ENCODE measurements around the gene C14orf180.

Gene C14orf180

DNA sequence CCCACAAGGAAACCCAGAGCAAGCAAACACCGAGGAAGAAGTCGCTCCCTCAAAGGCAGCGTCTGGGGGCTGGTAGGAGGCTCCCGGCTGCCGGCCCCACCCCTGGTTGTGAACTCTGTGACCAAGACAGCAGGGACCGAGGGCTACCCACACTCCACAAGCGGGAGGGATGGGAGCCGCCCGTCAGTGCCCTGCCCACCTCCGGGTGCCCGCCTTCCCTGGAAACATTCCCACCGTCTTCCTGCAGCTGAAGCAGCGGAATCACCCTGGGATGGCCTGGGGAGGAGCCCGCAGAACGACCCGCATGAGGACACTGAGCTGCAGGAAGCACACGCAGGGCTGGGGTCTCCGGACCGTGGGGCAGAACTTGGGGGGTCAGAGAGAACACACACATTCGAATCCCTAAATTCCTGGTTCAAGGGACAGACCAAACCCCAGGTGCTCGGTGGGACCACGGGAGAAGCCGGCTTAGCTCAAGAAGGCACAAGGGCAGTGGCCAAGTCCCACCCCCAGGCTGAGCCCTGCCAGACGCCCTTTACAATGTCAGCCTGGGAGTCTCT lies 33.5 kb upstream of the C14orf180 start:
- CTCF ChIA-PET, result interaction anchor here (1.5 kb wide), 1 partner anchor 18 kb away, joined by 6 read pairs; no protein-coding TSS in a partner anchor
- POLR2A ChIA-PET, result no interaction called here
- TF ChIP-seq, protein P1, sequence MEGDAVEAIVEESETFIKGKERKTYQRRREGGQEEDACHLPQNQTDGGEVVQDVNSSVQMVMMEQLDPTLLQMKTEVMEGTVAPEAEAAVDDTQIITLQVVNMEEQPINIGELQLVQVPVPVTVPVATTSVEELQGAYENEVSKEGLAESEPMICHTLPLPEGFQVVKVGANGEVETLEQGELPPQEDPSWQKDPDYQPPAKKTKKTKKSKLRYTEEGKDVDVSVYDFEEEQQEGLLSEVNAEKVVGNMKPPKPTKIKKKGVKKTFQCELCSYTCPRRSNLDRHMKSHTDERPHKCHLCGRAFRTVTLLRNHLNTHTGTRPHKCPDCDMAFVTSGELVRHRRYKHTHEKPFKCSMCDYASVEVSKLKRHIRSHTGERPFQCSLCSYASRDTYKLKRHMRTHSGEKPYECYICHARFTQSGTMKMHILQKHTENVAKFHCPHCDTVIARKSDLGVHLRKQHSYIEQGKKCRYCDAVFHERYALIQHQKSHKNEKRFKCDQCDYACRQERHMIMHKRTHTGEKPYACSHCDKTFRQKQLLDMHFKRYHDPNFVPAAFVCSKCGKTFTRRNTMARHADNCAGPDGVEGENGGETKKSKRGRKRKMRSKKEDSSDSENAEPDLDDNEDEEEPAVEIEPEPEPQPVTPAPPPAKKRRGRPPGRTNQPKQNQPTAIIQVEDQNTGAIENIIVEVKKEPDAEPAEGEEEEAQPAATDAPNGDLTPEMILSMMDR (IDR thresholded peaks at IDR 0.05; ENCODE audit: insufficient read depth, low read length, missing control alignments), result no peak
- H3K4me3 ChIP-seq (ENCODE audit: low read depth, low read length), result no peak overlapping the region
- DNase-seq (ENCODE audit: low read depth, low spot score), result no peak

DNA sequence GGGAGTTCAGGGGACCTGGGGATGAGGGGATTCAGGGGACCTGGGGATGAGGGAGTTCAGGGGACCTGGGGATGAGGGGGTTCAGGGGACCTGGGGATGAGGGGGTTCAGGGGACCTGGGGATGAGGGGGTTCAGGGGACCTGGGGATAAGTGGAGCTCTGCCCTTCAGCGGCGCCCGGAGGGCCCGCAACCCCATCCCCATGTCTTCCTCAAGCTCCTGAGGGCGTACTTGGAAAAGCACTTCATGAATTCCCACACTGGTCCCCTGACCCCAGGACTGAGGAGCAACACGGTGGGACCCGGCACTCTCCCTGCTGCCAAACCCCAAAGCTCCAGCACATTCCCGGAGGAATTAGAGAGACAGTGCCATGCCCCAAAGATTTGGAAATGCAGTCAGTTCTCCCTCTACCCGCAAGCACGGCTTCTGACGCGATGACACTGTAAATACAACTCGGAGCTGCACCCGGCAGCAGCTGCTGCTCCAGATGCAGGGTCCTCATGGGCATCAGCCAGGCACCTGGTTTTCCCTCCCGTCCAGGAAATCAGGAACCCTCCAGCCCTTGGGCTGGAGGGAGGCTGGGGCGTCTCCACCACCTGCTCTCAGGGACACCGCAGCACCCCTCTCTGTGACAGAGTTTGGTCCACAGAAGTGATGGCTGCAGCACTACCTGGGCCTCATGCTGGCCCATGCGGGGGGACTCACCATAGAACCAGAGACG lies 32.8 kb upstream of the C14orf180 start:
- no peak overlapping the region for H3K4me3 ChIP-seq (ENCODE audit: low read depth, low read length)
- ChIA-PET CTCF (interaction anchor here (1.5 kb wide), 1 partner anchor 17 kb away, joined by 6 read pairs; no protein-coding TSS in a partner anchor), POLR2A (no interaction called here)
- DNase-seq (ENCODE audit: low read depth, low spot score), result no peak
- TF ChIP-seq, protein P1 (IDR thresholded peaks at IDR 0.05; ENCODE audit: insufficient read depth, low read length, missing control alignments), result no peak

DNA sequence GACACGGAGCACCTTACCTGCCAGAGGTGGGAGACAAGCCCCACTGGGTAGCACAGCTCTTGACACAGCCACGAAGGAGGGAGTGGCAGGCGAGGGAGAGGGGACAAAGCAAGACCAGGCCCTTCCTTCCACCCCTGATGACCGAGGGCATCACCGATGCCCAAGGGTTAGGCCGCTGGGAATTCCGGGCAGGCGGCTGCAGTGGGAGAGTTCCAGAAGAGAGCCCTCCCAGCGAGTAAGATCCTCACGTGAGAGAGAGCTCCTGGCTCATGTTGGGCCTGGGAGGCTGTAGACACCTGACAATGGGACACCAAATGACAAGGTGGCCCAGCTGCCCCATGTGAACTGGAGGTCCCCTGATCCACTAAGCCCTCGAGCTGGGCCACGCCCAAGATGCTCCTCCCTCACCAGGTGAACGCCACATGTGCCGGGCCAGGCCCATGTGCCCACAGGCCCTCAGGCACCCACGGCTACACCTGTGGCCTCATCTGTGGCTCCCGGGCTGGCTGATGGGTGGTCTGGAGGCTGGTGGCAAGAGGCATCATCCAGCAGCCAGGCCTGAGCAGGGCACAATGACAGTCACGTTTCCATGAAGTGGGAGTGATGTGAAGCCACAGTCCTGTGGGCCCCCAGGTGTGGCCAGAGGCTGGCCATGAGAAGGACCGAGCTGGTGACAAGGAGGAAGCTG lies 32.1 kb upstream of the C14orf180 start:
- ChIA-PET POLR2A (no interaction called here), CTCF (no interaction called here)
- TF ChIP-seq, protein P1 (IDR thresholded peaks at IDR 0.05; ENCODE audit: insufficient read depth, low read length, missing control alignments), result no peak
- no peak overlapping the region for H3K4me3 ChIP-seq (ENCODE audit: low read depth, low read length)
- DNase-seq (ENCODE audit: low read depth, low spot score), result no peak

DNA sequence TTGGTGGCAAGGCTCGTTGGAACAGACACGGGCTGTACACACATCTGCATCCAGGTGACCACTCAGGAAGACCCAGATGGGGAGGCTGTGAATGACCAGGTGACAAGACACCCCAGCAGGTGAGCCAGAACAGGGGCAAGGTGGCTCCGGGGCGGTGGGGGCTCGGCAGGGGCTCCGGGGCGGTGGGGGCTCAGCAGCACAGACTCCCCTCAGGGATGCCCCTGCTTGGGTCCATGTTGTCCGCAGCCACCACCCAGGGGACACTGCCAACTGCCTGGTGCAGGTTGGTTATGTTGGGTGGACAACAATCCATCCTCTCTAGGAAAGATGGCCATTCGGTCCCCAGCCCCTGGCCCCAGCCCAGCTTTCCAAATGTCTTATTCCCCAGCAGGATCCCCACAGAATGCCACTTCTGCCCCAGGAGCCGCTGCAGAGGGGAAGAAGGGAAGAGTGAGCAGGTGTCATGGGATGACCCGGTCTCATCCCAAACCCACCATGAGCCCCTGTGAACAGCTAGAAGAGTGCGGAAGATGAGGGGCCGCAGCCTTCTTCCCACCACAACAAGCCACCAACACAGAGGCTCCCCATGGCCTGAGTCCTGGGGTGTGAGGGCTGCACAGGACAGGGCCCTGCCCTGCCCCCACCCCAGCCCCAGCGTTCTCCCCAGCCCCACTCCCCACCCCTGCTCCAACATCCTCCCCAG lies 31.4 kb upstream of the C14orf180 start:
- TF ChIP-seq, protein P1 (IDR thresholded peaks at IDR 0.05; ENCODE audit: insufficient read depth, low read length, missing control alignments), result no peak
- no peak for DNase-seq (ENCODE audit: low read depth, low spot score)
- POLR2A ChIA-PET, result no interaction called here
- H3K4me3 ChIP-seq (ENCODE audit: low read depth, low read length), result no peak overlapping the region
- CTCF ChIA-PET, result no interaction called here

DNA sequence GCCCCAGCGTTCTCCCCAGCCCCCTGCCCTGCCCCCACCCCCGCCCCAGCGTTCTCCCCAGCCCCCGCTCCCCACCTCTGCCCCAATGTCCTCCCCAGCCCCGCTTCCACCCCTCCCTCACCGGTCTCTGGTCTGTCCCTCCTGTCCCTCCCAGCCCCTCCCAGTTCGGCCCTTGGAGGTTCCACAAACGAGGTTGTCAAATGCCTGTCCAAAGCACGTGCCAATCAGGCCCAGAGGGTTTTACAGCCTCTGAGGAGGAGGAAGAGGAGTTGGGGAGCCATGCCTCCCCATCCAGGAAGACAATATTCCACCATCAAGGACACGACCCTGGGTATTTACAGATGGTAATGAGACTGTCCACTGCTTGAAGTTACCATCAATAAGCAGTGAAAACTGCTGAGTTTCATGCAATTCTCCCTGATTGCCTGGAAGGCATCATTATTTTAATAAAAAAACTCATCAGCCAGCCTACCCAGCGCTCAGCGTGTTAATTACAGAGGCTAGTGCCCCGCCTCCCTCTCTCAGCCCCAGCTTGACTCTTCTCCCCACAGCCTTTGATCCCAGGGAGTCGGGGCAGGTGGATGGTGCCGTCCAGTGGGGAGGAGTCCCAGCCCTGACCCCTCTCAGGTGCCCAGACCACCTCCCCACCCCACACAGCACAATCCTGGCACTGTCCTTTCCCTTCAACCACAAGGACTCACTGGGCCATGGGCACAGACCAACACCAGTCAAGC lies 30.6 kb upstream of the C14orf180 start:
- TF ChIP-seq, protein P1 (IDR thresholded peaks at IDR 0.05; ENCODE audit: insufficient read depth, low read length, missing control alignments), result no peak
- no peak for DNase-seq (ENCODE audit: low read depth, low spot score)
- CTCF ChIA-PET, result no interaction called here
- POLR2A ChIA-PET, result no interaction called here
- H3K4me3 ChIP-seq (ENCODE audit: low read depth, low read length), result no peak overlapping the region
